K562 (cell line): Measurements from ENCODE around the gene ATP13A4.

Experiments used
- CTCF ChIP-seq, 3 experiments: IDR thresholded peaks in 2 of 3; conservative IDR thresholded peaks in 1 of 3; 2 replicates each; pipeline ENCODE4 v1.5.1; 2011 to 2012; ENCODE audit warnings: low read length in 3 of 3, mild to moderate bottlenecking in 3 of 3, control low read depth in 2 of 3, improper control_type of control experiment in 1 of 3, inconsistent platforms in 1 of 3, low read depth in 1 of 3, mixed read lengths in 1 of 3, moderate library complexity in 1 of 3; ENCODE audit not compliant: insufficient read depth in 2 of 3
- ELF1 ChIP-seq: fragments of 200-800 bp; sonication (Bioruptor generic); IDR thresholded peaks from 2 replicates; pipeline ENCODE4 v1.6.1; 2016; ENCODE audit warnings: missing genetic modification characterization, missing compliant biosample characterization
- FOS ChIP-seq: IDR thresholded peaks from 3 replicates; pipeline ENCODE4 v1.6.1; 2011; ENCODE audit not compliant: insufficient read length; ENCODE audit errors: extremely low read depth
- HDAC8 ChIP-seq: fragments of 450-650 bp; IDR thresholded peaks from 2 replicates; pipeline ENCODE4 v1.6.1; 2016; ENCODE audit warnings: mild to moderate bottlenecking, missing genetic modification characterization, moderate library complexity, missing compliant biosample characterization
- POLR2A ChIP-seq: fragments of 450-650 bp; conservative IDR thresholded peaks from 2 replicates; pipeline ENCODE4 v1.6.1; 2016
- RAD21 ChIP-seq, 2 experiments: fragments of 250-450 bp in 1 of 2; fragments of 450-650 bp in 1 of 2; sonication (Bioruptor Pico) in 1 of 2; formaldehyde crosslinking in 1 of 2; IDR thresholded peaks in 1 of 2; conservative IDR thresholded peaks in 1 of 2; 2 replicates each; pipeline versions ENCODE4 v1.4.0 to v1.8.0; 2020 to 2022; ENCODE audit warnings: mild to moderate bottlenecking in 2 of 2, moderate library complexity in 1 of 2
- TF ChIP-seq, protein P1 (sequence below): fragments of 450-650 bp; IDR thresholded peaks from 2 replicates; pipeline ENCODE4 v1.6.1; 2016; ENCODE audit warnings: borderline replicate concordance
- TF ChIP-seq, protein P2 (sequence below): sonication (generic); formaldehyde crosslinking; IDR thresholded peaks from 2 replicates; pipeline ENCODE4 v1.8.0; 2022; ENCODE audit warnings: mild to moderate bottlenecking, missing genetic modification reagents
- TF ChIP-seq, protein P3 (sequence below): sonication (generic); formaldehyde crosslinking; IDR thresholded peaks from 2 replicates; pipeline ENCODE4 v1.9.0; 2022; ENCODE audit warnings: mild to moderate bottlenecking, missing genetic modification reagents
- TF ChIP-seq, protein P4 (sequence below): fragments of 450-650 bp; IDR thresholded peaks from 2 replicates; pipeline ENCODE4 v1.6.1; 2016; ENCODE audit warnings: low read depth, mild to moderate bottlenecking, moderate library complexity
- TF ChIP-seq, protein P5 (sequence below): fragments of 250-450 bp; sonication (Bioruptor Pico); IDR thresholded peaks from 2 replicates; pipeline ENCODE4 v1.8.0; 2022; ENCODE audit warnings: moderate library complexity, mild to moderate bottlenecking, inconsistent platforms

DNA sequence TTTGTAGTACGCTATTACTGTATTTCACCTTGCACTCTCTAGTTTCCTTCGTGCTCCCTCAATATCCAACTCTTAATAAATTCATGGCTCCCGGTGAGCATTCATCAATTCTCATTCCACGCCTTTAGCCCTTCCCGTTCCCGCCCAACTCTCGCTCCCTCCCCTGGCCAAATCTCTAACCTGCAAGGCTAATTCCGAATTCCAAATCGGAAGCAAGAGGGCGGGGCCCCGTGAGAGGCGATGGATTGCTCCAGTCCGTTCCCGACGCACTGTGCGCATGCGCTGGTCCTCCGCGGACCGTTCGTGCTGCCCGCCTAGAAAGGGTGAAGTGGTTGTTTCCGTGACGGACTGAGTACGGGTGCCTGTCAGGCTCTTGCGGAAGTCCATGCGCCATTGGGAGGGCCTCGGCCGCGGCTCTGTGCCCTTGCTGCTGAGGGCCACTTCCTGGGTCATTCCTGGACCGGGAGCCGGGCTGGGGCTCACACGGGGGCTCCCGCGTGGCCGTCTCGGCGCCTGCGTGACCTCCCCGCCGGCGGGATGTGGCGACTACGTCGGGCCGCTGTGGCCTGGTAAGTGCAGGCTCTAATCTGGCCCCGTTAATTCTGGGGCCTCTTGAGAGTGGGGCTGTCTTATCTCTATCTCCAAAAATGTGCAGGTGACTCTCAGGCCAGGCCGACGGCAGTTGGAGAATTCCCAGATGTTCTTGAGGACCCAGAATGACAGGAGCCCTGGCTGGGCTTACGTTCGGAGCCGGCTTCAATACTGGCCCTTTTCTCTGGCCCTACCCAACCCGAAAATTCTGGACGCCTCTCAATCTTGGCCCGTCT lies 38.4 kb upstream of the ATP13A4 start, which contains the start of gene OPA1:
- TF ChIP-seq, protein P1, sequence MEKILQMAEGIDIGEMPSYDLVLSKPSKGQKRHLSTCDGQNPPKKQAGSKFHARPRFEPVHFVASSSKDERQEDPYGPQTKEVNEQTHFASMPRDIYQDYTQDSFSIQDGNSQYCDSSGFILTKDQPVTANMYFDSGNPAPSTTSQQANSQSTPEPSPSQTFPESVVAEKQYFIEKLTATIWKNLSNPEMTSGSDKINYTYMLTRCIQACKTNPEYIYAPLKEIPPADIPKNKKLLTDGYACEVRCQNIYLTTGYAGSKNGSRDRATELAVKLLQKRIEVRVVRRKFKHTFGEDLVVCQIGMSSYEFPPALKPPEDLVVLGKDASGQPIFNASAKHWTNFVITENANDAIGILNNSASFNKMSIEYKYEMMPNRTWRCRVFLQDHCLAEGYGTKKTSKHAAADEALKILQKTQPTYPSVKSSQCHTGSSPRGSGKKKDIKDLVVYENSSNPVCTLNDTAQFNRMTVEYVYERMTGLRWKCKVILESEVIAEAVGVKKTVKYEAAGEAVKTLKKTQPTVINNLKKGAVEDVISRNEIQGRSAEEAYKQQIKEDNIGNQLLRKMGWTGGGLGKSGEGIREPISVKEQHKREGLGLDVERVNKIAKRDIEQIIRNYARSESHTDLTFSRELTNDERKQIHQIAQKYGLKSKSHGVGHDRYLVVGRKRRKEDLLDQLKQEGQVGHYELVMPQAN: peak; percentile 63; the same call in 1 of the 2 replicates
- TF ChIP-seq, protein P2, sequence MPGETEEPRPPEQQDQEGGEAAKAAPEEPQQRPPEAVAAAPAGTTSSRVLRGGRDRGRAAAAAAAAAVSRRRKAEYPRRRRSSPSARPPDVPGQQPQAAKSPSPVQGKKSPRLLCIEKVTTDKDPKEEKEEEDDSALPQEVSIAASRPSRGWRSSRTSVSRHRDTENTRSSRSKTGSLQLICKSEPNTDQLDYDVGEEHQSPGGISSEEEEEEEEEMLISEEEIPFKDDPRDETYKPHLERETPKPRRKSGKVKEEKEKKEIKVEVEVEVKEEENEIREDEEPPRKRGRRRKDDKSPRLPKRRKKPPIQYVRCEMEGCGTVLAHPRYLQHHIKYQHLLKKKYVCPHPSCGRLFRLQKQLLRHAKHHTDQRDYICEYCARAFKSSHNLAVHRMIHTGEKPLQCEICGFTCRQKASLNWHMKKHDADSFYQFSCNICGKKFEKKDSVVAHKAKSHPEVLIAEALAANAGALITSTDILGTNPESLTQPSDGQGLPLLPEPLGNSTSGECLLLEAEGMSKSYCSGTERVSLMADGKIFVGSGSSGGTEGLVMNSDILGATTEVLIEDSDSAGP (CRISPR knock-in tag): no peak
- no peak for TF ChIP-seq HDAC8 (tag)
- TF ChIP-seq, protein P3, sequence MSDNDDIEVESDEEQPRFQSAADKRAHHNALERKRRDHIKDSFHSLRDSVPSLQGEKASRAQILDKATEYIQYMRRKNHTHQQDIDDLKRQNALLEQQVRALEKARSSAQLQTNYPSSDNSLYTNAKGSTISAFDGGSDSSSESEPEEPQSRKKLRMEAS: peak; percentile 91
- no peak for TF ChIP-seq FOS
- peak; percentile 0 to 39 (median 39); a peak in 3 of 6 replicates for TF ChIP-seq CTCF (IDR thresholded peaks at IDR 0.05 in 2 of 3, conservative IDR thresholded peaks at IDR 0.05 in 1 of 3; ENCODE audit: insufficient read depth in 2 of 3, low read depth in 1 of 3, low read length in 3 of 3)
- 0 out of 4 replicates have a peak, but pooled peaks of 1 of the 2 experiments have one; percentile 1 for TF ChIP-seq RAD21 (CRISPR knock-in tag; conservative IDR thresholded peaks at IDR 0.05 in 1 of 2, IDR thresholded peaks at IDR 0.05 in 1 of 2)
- peak; percentile 98 for TF ChIP-seq ELF1
- TF ChIP-seq, protein P4, sequence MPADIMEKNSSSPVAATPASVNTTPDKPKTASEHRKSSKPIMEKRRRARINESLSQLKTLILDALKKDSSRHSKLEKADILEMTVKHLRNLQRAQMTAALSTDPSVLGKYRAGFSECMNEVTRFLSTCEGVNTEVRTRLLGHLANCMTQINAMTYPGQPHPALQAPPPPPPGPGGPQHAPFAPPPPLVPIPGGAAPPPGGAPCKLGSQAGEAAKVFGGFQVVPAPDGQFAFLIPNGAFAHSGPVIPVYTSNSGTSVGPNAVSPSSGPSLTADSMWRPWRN: no peak
- TF ChIP-seq, protein P5, sequence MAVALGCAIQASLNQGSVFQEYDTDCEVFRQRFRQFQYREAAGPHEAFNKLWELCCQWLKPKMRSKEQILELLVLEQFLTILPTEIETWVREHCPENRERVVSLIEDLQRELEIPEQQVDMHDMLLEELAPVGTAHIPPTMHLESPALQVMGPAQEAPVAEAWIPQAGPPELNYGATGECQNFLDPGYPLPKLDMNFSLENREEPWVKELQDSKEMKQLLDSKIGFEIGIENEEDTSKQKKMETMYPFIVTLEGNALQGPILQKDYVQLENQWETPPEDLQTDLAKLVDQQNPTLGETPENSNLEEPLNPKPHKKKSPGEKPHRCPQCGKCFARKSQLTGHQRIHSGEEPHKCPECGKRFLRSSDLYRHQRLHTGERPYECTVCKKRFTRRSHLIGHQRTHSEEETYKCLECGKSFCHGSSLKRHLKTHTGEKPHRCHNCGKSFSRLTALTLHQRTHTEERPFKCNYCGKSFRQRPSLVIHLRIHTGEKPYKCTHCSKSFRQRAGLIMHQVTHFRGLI (CRISPR knock-in tag): no peak
- TF ChIP-seq POLR2A: peak; percentile 90
